ENCODE results near the gene CD248. TPM values are rescaled to one million over a fixed set of nuclear protein-coding genes. Genes with fewer than 3 reads are reported as not detected.

Gene CD248
- total RNA-seq, 4 donors from 2014 or later = 6.3 to 23.5 (median 12.3) TPM

- H3K4me3 ChIP-seq (ENCODE audit: low read depth, poor library complexity, severe bottlenecking) = no peak overlapping the region
- WGBS, 2 donors = 80 to 86% methylated on average over 80 to 111 of the region's 123 CpGs
- no peak for DNase-seq (ENCODE audit: low spot score in 2 of 2)
- no peak for TF ChIP-seq CTCF (IDR thresholded peaks at IDR 0.05)
- TF ChIP-seq POLR2A (IDR thresholded peaks at IDR 0.05) = no peak
- intact Hi-C loops (cut with DNase I; ENCODE audit: low total_unique reads) = no loop called here
These were observed 21.9 kb downstream of the CD248 start for GRCh38 chr11:66294626-66295620.

GRCh38 chr11:66293777-66294625 lies 22.8 kb downstream of the CD248 start:
- WGBS, 2 donors = 86 to 91% methylated on average over 18 to 28 of the region's 30 CpGs
- no peak overlapping the region for H3K4me3 ChIP-seq (ENCODE audit: low read depth, poor library complexity, severe bottlenecking)
- intact Hi-C loops (cut with DNase I; ENCODE audit: low total_unique reads) = no loop called here
- no peak for DNase-seq (ENCODE audit: low spot score in 2 of 2)
- TF ChIP-seq CTCF (IDR thresholded peaks at IDR 0.05) (no peak), POLR2A (IDR thresholded peaks at IDR 0.05) (no peak)

- intact Hi-C loops (cut with DNase I; ENCODE audit: low total_unique reads) = no loop called here
- 74 to 77% methylated on average over 4 of the region's 4 CpGs for WGBS, 2 donors
- no peak overlapping the region for H3K4me3 ChIP-seq (ENCODE audit: low read depth, poor library complexity, severe bottlenecking)
- DNase-seq (ENCODE audit: low spot score in 2 of 2) = no peak
- TF ChIP-seq POLR2A (IDR thresholded peaks at IDR 0.05) (no peak), CTCF (IDR thresholded peaks at IDR 0.05) (no peak)
These were observed 23.5 kb downstream of the CD248 start for GRCh38 chr11:66293352-66293751.

GRCh38 chr11:66292543-66293332 lies 24.1 kb downstream of the CD248 start:
- H3K4me3 ChIP-seq (ENCODE audit: low read depth, poor library complexity, severe bottlenecking) = no peak overlapping the region
- intact Hi-C loops (cut with DNase I; ENCODE audit: low total_unique reads) = no loop called here
- TF ChIP-seq POLR2A (IDR thresholded peaks at IDR 0.05) (no peak), CTCF (IDR thresholded peaks at IDR 0.05) (peak in 1 of 3 donors; percentile 12)
- no peak for DNase-seq (ENCODE audit: low spot score in 2 of 2)
- 37 to 44% methylated on average over 16 to 17 of the region's 17 CpGs for WGBS, 2 donors
